ENCODE results near the gene ARHGAP27. TPM values are rescaled to one million over a fixed set of nuclear protein-coding genes. Genes with fewer than 3 reads are reported as not detected.
A peak's percentile ranks its signal among the peaks of the same experiment; 100 is the strongest.

Gene ARHGAP27
- total and polyA plus RNA-seq, 9 of the 15 experiments (the other 6 are each of a cell fraction or from before 2014, with no cell fraction given), result 0.04 to 4.6 (median 2.1) TPM

GRCh38 chr17:45424769-45425124 is 7.9 kb downstream of the ARHGAP27 start (continued):
- no peak for TF ChIP-seq SNAPC5 (CRISPR knock-in tag; IDR thresholded peaks at IDR 0.05)
- no peak for TF ChIP-seq TRIM28 (IDR thresholded peaks at IDR 0.05)
- no peak for TF ChIP-seq MCM7 (IDR thresholded peaks at IDR 0.05)
- no peak for TF ChIP-seq ZNF644 (tag; IDR thresholded peaks at IDR 0.05; ENCODE audit: low read depth)
- no peak for TF ChIP-seq HDAC2 (IDR thresholded peaks at IDR 0.05)
- no peak for TF ChIP-seq SPI1 (IDR thresholded peaks at IDR 0.05; ENCODE audit: borderline replicate concordance, low read depth, low read length)

- in situ Hi-C loops (cut with MboI), result loop anchor here (10.0 to 25.0 kb wide), 2 partner anchors 211 to 413 kb away; partner anchors contain the start of gene SPPL2C
- Histone ChIP-seq H3K9me1 (ENCODE audit: control insufficient read depth, insufficient read depth, low read length) (no peaks in the 10 kb centered on the region), H3K36me3 (ENCODE audit: control insufficient read depth, insufficient read depth, low read length) (no peaks in the 10 kb centered on the region), H3K4me3 (no peak overlapping the region), H3K4me2 (ENCODE audit: insufficient read depth, low read length) (no peak overlapping the region), H3K79me2 (ENCODE audit: control insufficient read depth, insufficient read depth, low read length) (no peaks in the 10 kb centered on the region), H3K27ac (ENCODE audit: extremely low read depth, low read depth, low read length) (no peak overlapping the region), H3K4me1 (replicated peaks in 1 of 2; ENCODE audit: control insufficient read depth in 2 of 2, insufficient read depth in 2 of 2, low read length in 2 of 2) (peaks cover 8 to 23% of the 10 kb centered on the region in 2 experiments), H4K20me1 (replicated peaks; ENCODE audit: control insufficient read depth, insufficient read depth, low read length) (no peaks in the 10 kb centered on the region), H3K9ac (ENCODE audit: insufficient read depth in 1 of 2, low read depth in 2 of 2, low read length in 2 of 2) (peak overlapping the region in 1 of 2 experiments; percentile 52; a peak in 2 of 4 replicates), H3K9me3 (replicated peaks; ENCODE audit: control insufficient read depth, insufficient read depth, low read depth, low read length) (no peaks in the 10 kb centered on the region; the same call in 1 of the 2 replicates), H2AFZ (ENCODE audit: low read depth, low read length) (no peak overlapping the region), H3K27me3 (ENCODE audit: control insufficient read depth in 2 of 2, insufficient read depth in 2 of 2, low read length in 2 of 2) (no peaks in the 10 kb centered on the region)
- WGBS (ENCODE audit: insufficient coverage, low coverage, missing lambda C conversion rate), result 75% methylated on average over 1 of the region's 1 CpG
- POLR2A ChIA-PET, result interaction anchor here (0.7 to 1.0 kb wide), 2 partner anchors 15 to 274 kb away, joined by 3 read pairs; no protein-coding TSS in a partner anchor
- intact Hi-C loops (cut with micrococcal nuclease), result no loop called here
- no TSS peak for BruUV-seq (replicated peaks)
- no peak for ATAC-seq
- no peak for DNase-seq (ENCODE audit: extremely low read depth in 1 of 4, low spot score in 3 of 4)
- CTCF ChIA-PET (ENCODE audit: low intra/inter-chr PET ratio), result no interaction called here
- FAIRE-seq, result no peak
- TF ChIP-seq THAP12 (CRISPR knock-in tag; IDR thresholded peaks at IDR 0.05), result no peak
Observed at GRCh38 chr17:45423975-45424335, 8.7 kb downstream of the ARHGAP27 start.
